H9 (cell line): Measurements from ENCODE around the gene ZBTB17. TPM values are rescaled to one million over a fixed set of nuclear protein-coding genes. Genes with fewer than 3 reads are reported as not detected.

ENCODE experiments used
- DNase-seq: peaks from one replicate; pipeline ENCODE4 v3.0.0-alpha.2; 2017
- H2AFZ ChIP-seq: one replicate; pipeline ENCODE4 v1.6.1; 2013; ENCODE audit warnings: mild to moderate bottlenecking, low read length, control low read depth, moderate library complexity
- H2AK5ac ChIP-seq: 2 replicates; pipeline ENCODE4 v1.6.1; 2013; ENCODE audit warnings: low read length, control low read depth, mixed read lengths; ENCODE audit not compliant: insufficient read length
- H2BK120ac ChIP-seq: one replicate; pipeline ENCODE4 v1.6.1; 2013; ENCODE audit warnings: low read depth, mild to moderate bottlenecking, low read length, control low read depth, inconsistent platforms; ENCODE audit not compliant: poor library complexity, severe bottlenecking
- H2BK12ac ChIP-seq: 2 replicates; pipeline ENCODE4 v1.6.1; 2013; ENCODE audit warnings: low read length, control low read depth, mixed read lengths, low read depth; ENCODE audit not compliant: insufficient read length
- H2BK15ac ChIP-seq: 2 replicates; pipeline ENCODE4 v1.6.1; 2013; ENCODE audit warnings: low read depth, low read length, control low read depth
- H2BK20ac ChIP-seq: one replicate; pipeline ENCODE4 v1.6.1; 2013; ENCODE audit warnings: low read depth, mild to moderate bottlenecking, low read length, control low read depth, inconsistent platforms; ENCODE audit not compliant: poor library complexity, severe bottlenecking
- H2BK5ac ChIP-seq: 2 replicates; pipeline ENCODE4 v1.6.1; 2013; ENCODE audit warnings: low read length, control low read depth, mixed read lengths; ENCODE audit not compliant: insufficient read length
- H3K14ac ChIP-seq: 2 replicates; pipeline ENCODE4 v1.6.1; 2013; ENCODE audit warnings: low read length, control low read depth; ENCODE audit not compliant: insufficient read depth
- H3K18ac ChIP-seq: 2 replicates; pipeline ENCODE4 v1.6.1; 2013; ENCODE audit warnings: low read depth, mild to moderate bottlenecking, mixed read lengths, low read length, control low read depth; ENCODE audit not compliant: insufficient read length
- H3K23ac ChIP-seq: 2 replicates; pipeline ENCODE4 v1.6.1; 2013; ENCODE audit warnings: low read length, control low read depth, mixed read lengths, low read depth; ENCODE audit not compliant: insufficient read length
- H3K23me2 ChIP-seq: 2 replicates; pipeline ENCODE4 v1.6.1; 2013; ENCODE audit warnings: low read depth, mild to moderate bottlenecking, mixed read lengths, low read length, control low read depth; ENCODE audit not compliant: insufficient read length, poor library complexity, severe bottlenecking
- H3K27ac ChIP-seq: 2 replicates; pipeline ENCODE4 v1.5.1; 2013; ENCODE audit warnings: low read length, control low read depth, mixed read lengths, low read depth; ENCODE audit not compliant: insufficient read length
- H3K27me3 ChIP-seq: 2 replicates; pipeline ENCODE4 v1.6.1; 2013; ENCODE audit warnings: low read length, control low read depth, inconsistent platforms; ENCODE audit not compliant: insufficient read depth
- H3K4ac ChIP-seq: 2 replicates; pipeline ENCODE4 v1.6.1; 2013; ENCODE audit warnings: low read depth, mild to moderate bottlenecking, control low read depth, inconsistent platforms, low read length, moderate library complexity
- H3K4me1 ChIP-seq: 2 replicates; pipeline ENCODE4 v1.6.1; 2013; ENCODE audit warnings: low read length, control low read depth, inconsistent platforms; ENCODE audit not compliant: insufficient read depth
- H3K4me2 ChIP-seq: 2 replicates; pipeline ENCODE4 v1.6.1; 2013; ENCODE audit warnings: low read length, control low read depth, mixed read lengths; ENCODE audit not compliant: insufficient read length, insufficient read depth
- H3K56ac ChIP-seq: 2 replicates; pipeline ENCODE4 v1.6.1; 2013; ENCODE audit warnings: low read depth, mild to moderate bottlenecking, mixed read lengths, low read length, control low read depth; ENCODE audit not compliant: insufficient read length
- H3K79me1 ChIP-seq: 2 replicates; pipeline ENCODE4 v1.6.1; 2013; ENCODE audit warnings: low read depth, mild to moderate bottlenecking, moderate library complexity, low read length, control low read depth, inconsistent platforms; ENCODE audit not compliant: insufficient read depth, poor library complexity, severe bottlenecking
- H3K79me2 ChIP-seq: 2 replicates; pipeline ENCODE4 v1.6.1; 2013; ENCODE audit warnings: low read length, control low read depth, inconsistent platforms; ENCODE audit not compliant: insufficient read depth
- H3K9ac ChIP-seq: 2 replicates; pipeline ENCODE4 v1.6.1; 2013; ENCODE audit warnings: low read length, control low read depth, mixed read lengths; ENCODE audit not compliant: insufficient read length; ENCODE audit errors: extremely low read depth
- H3K9me3 ChIP-seq: one replicate; pipeline ENCODE4 v1.6.1; 2013; ENCODE audit warnings: low read depth, low read length, inconsistent platforms; ENCODE audit not compliant: control insufficient read depth
- H3T11ph ChIP-seq: one replicate; pipeline ENCODE4 v1.6.1; 2013; ENCODE audit warnings: mild to moderate bottlenecking, low read length, control low read depth, inconsistent platforms
- H4K20me1 ChIP-seq: one replicate; pipeline ENCODE4 v1.6.1; 2013; ENCODE audit not compliant: control insufficient read depth, insufficient read length, insufficient read depth
- H4K5ac ChIP-seq: 2 replicates; pipeline ENCODE4 v1.6.1; 2013; ENCODE audit warnings: low read depth, mild to moderate bottlenecking, mixed read lengths, low read length, control low read depth; ENCODE audit not compliant: insufficient read length
- H4K8ac ChIP-seq: replicated peaks from 2 replicates; pipeline ENCODE4 v1.6.1; 2013; ENCODE audit warnings: low read length, control low read depth, mixed read lengths, low read depth; ENCODE audit not compliant: insufficient read length
- H4K91ac ChIP-seq: 2 replicates; pipeline ENCODE4 v1.6.1; 2013; ENCODE audit warnings: low read depth, mild to moderate bottlenecking, moderate library complexity, mixed read lengths, low read length, control low read depth; ENCODE audit not compliant: insufficient read length
- H3K27ac Mint-ChIP-seq, 3 experiments: 2 replicates in 2 of 3; 3 replicates in 1 of 3; pipeline ENCODE4 v1.8.0; 2020 to 2021; ENCODE audit warnings: mixed read lengths in 3 of 3, mild to moderate bottlenecking in 1 of 3, moderate library complexity in 1 of 3
- H3K27me3 Mint-ChIP-seq: 2 replicates; pipeline ENCODE4 v1.8.0; 2021; ENCODE audit warnings: low read depth, mild to moderate bottlenecking, moderate library complexity, mixed read lengths
- H3K36me3 Mint-ChIP-seq, 3 experiments: 2 replicates in 2 of 3; 3 replicates in 1 of 3; pipeline ENCODE4 v1.8.0; 2020 to 2021; ENCODE audit warnings: low read depth in 3 of 3, mixed read lengths in 3 of 3; ENCODE audit not compliant: insufficient read depth in 1 of 3
- H3K4me1 Mint-ChIP-seq, 2 experiments: 2 replicates each; pipeline ENCODE4 v1.8.0; 2020; ENCODE audit warnings: mixed read lengths in 2 of 2
- H3K4me3 Mint-ChIP-seq, 2 experiments: 2 replicates in 1 of 2; 3 replicates in 1 of 2; pipeline ENCODE4 v1.8.0; 2020 to 2021; ENCODE audit warnings: mild to moderate bottlenecking in 2 of 2, mixed read lengths in 2 of 2, moderate library complexity in 1 of 2
- H3K9me3 Mint-ChIP-seq, 2 experiments: 2 replicates in 1 of 2; 3 replicates in 1 of 2; pipeline ENCODE4 v1.8.0; 2020; ENCODE audit warnings: mild to moderate bottlenecking in 2 of 2, mixed read lengths in 2 of 2, moderate library complexity in 1 of 2
- WGBS: extraction: QIAGEN DNeasy Blood & Tissue Kit; methylation state at CpG from one replicate; pipeline ENCODE4 v1.1.7; 2013; ENCODE audit warnings: missing lambda C conversion rate, low lambda C conversion rate, mixed read lengths; ENCODE audit not compliant: insufficient read length; ENCODE audit errors: extremely low coverage; 5-methylcytosine and 5-hydroxymethylcytosine counted together
- total RNA-seq: library from RNA; stranded (reverse); gene quantifications from 2 replicates; pipeline ENCODE4 v1.2.1, GENCODE V29; 2021
- TF ChIP-seq, protein P1 (sequence below): fragments of 200-600 bp; sonication (generic); conservative IDR thresholded peaks from 3 replicates; pipeline ENCODE4 v1.8.0; 2021; ENCODE audit warnings: antibody characterized with exemption, mild to moderate bottlenecking

The ZBTB17 gene
- total RNA-seq, 1 experiment from 2014 or later: 16.5 TPM

DNA sequence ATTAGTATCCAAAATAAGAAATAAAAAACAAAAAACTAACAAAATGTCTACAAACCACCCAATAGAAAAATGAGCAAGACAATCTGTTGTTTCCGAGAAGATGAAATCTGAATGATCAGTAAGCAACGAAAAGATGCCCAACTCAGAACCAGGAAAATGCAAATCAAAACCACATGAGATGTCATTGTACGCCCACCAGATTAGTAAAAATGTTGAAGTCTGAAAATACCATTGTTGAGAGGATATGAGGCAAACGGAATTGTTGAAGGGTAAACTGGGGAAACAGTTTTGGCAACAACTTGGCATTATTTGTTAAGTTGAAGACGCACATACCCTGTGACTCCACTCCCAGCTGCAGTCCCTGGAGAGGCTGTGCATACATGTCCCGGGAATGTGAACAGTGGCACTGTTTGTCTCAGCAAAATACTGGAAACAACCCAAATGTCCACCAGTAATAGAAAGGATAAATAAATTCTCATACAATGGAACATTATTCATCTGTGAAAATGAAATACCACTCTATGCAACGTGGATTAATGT lies 10.6 kb downstream of the ZBTB17 start:
- no peaks in the 10 kb centered on the region for H3K79me2 ChIP-seq

More for the DNA sequence above, 10.6 kb downstream of the ZBTB17 start:
- H3K27me3 ChIP-seq: no peaks in the 10 kb centered on the region
- H3K14ac ChIP-seq: no peak overlapping the region
- no peak overlapping the region for H2BK12ac ChIP-seq
- no peaks in the 10 kb centered on the region for H3K23me2 ChIP-seq
- no peak overlapping the region for H2BK20ac ChIP-seq
- peaks cover 4 to 9% of the 10 kb centered on the region in 2 experiments; a peak in 4 of 5 replicates for H3K9me3 Mint-ChIP-seq
- no peak overlapping the region for H3T11ph ChIP-seq
- no peak overlapping the region for H3K4me3 Mint-ChIP-seq
- H3K56ac ChIP-seq: no peak overlapping the region
- TF ChIP-seq, protein P1, sequence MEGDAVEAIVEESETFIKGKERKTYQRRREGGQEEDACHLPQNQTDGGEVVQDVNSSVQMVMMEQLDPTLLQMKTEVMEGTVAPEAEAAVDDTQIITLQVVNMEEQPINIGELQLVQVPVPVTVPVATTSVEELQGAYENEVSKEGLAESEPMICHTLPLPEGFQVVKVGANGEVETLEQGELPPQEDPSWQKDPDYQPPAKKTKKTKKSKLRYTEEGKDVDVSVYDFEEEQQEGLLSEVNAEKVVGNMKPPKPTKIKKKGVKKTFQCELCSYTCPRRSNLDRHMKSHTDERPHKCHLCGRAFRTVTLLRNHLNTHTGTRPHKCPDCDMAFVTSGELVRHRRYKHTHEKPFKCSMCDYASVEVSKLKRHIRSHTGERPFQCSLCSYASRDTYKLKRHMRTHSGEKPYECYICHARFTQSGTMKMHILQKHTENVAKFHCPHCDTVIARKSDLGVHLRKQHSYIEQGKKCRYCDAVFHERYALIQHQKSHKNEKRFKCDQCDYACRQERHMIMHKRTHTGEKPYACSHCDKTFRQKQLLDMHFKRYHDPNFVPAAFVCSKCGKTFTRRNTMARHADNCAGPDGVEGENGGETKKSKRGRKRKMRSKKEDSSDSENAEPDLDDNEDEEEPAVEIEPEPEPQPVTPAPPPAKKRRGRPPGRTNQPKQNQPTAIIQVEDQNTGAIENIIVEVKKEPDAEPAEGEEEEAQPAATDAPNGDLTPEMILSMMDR: no peak
- DNase-seq: no peak
- H2AFZ ChIP-seq: no peak overlapping the region
- no peak overlapping the region for H3K27ac ChIP-seq
- H4K5ac ChIP-seq: no peak overlapping the region
- no peak overlapping the region for H3K4me2 ChIP-seq
- no peak overlapping the region for H3K9ac ChIP-seq
- H3K4me1 ChIP-seq: no peaks in the 10 kb centered on the region
- H3K4me1 Mint-ChIP-seq: peaks cover 15 to 16% of the 10 kb centered on the region in 2 experiments
- H4K91ac ChIP-seq: no peak overlapping the region
- H2AK5ac ChIP-seq: no peak overlapping the region
- no peaks in the 10 kb centered on the region for H3K79me1 ChIP-seq
- no peak overlapping the region for H3K23ac ChIP-seq
- H3K9me3 ChIP-seq: no peaks in the 10 kb centered on the region
- no peak overlapping the region for H4K8ac ChIP-seq
- H3K27ac Mint-ChIP-seq: no peak overlapping the region
- WGBS: no CpG with 5 or more reads among the region's 7 CpGs
- H2BK5ac ChIP-seq: no peak overlapping the region
- H4K20me1 ChIP-seq: no peaks in the 10 kb centered on the region
- no peak overlapping the region for H3K18ac ChIP-seq
- H2BK15ac ChIP-seq: no peak overlapping the region
- no peak overlapping the region for H2BK120ac ChIP-seq
- peaks cover 25% of the 10 kb centered on the region for H3K27me3 Mint-ChIP-seq
- H3K36me3 Mint-ChIP-seq: peaks cover 14 to 23% (median 23%) of the 10 kb centered on the region in 3 experiments
- no peak overlapping the region for H3K4ac ChIP-seq
